Activated CD4-positive, alpha-beta T cell treated with anti-CD3 and anti-CD28 coated beads, Interleukin-2, amount 10 ng/mL, durations not matched to agents 7 days and 5 days (primary cell): Measurements from ENCODE around the gene S100A16. TPM values are rescaled to one million over a fixed set of nuclear protein-coding genes. Genes with fewer than 3 reads are reported as not detected.
"Not testable (repeated sequence)": the region's sequence is repeated elsewhere in the genome, so short reads cannot be mapped to it uniquely, and the experiment has no call there.

ENCODE experiments used
- CTCF ChIA-PET: fragments of 350-600 bp; sonication (Branson Sonifier 250); formaldehyde crosslinking; loops from one replicate; lab custom pipeline; 2021; ENCODE audit warnings: antibody characterized with exemption; lab: Charles Lee
- POLR2A ChIA-PET: fragments of 350-600 bp; sonication (Branson Sonifier 250); formaldehyde crosslinking; loops from one replicate; lab custom pipeline; 2021; ENCODE audit warnings: antibody characterized with exemption; lab: Charles Lee
- DNase-seq: peaks from one replicate; pipeline ENCODE4 v3.0.0-alpha.2; 2020
- H3K27ac Mint-ChIP-seq: one replicate; pipeline ENCODE4 v1.8.0; 2021; ENCODE audit warnings: mild to moderate bottlenecking, moderate library complexity, mixed read lengths
- H3K27me3 Mint-ChIP-seq: one replicate; pipeline ENCODE4 v1.8.0; 2021; ENCODE audit warnings: mixed read lengths
- H3K36me3 Mint-ChIP-seq: one replicate; pipeline ENCODE4 v1.8.0; 2021; ENCODE audit warnings: low read depth, mixed read lengths
- H3K4me1 Mint-ChIP-seq: one replicate; pipeline ENCODE4 v1.8.0; 2021; ENCODE audit warnings: mixed read lengths
- H3K4me3 Mint-ChIP-seq: one replicate; pipeline ENCODE4 v1.8.0; 2021; ENCODE audit warnings: mild to moderate bottlenecking, moderate library complexity, mixed read lengths
- H3K9me3 Mint-ChIP-seq: one replicate; pipeline ENCODE4 v1.8.0; 2021; ENCODE audit warnings: mixed read lengths
- total RNA-seq, 2 experiments: library from RNA; stranded (reverse); gene quantifications; one replicate each; pipeline ENCODE4 v1.2.3, GENCODE V29; 2021

S100A16 gene
- total RNA-seq, 2 experiments from 2014 or later = not detected

DNA sequence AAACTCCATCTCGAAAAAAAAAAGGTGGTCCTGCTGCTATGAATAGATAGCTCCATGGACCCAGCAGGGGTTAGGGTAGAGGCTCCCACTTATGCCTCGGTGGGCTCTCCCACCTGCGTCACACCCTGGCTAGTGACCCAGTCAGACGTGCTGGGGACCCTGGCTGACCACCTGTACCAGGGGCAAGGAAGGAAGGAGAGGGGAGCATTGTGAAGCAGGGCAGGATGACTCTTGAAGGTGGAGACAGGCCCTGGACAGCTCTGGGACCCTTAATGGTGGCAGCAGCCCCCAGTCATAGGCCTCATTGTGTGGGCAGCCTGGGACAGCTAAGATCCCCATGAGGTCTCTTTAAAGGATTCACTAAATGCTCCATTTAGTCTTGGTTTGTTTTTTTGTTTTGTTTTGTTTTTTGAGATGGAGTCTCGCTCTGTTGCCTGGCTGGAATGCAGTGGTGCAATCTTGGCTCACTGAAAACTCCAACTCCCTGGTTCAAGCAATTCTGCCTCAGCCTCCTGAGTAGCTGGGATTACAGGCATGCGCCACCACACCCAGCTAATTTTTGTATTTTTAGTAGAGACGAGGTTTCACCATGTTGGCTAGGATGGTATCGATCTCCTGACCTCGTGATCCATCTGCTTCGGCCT lies 35.2 kb upstream of the S100A16 start:
- Mint-ChIP-seq H3K4me3 (no peak overlapping the region), H3K27me3 (no peaks in the 10 kb centered on the region), H3K36me3 (peaks cover 45% of the 10 kb centered on the region), H3K9me3 (no peaks in the 10 kb centered on the region), H3K27ac (peak overlapping the region; percentile 54), H3K4me1 (peaks cover 59% of the 10 kb centered on the region)
- DNase-seq = no peak
- ChIA-PET CTCF (interaction anchor here (0.7 to 2.3 kb wide), 6 partner anchors 8 to 139 kb away, joined by 3 to 6 read pairs (median 4); partner anchors contain the start of gene S100A13), POLR2A (interaction anchor here (0.6 to 1.9 kb wide), 2 partner anchors 14 to 257 kb away, joined by 3 to 7 read pairs; partner anchors contain the start of gene CHTOP)

DNA sequence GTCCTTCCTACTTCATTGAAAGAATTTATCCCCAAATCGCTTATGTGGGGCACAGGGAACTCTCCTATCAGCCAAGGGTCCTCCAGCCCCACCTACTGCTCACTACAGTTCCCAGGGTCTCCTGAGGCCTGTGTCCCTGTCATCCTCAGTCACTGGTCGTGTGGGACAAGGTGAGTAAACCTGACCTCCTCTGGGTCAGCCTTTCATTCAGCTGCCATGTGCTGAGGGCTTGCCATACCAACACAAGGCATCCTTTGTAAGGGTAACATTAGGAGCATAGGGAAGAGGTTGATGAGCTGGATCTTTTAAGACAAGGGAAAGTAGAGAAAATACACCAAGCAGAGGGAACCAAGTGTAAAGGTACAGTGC lies 34.4 kb upstream of the S100A16 start:
- H3K4me3 Mint-ChIP-seq = no peak overlapping the region
- H3K9me3 Mint-ChIP-seq = no peaks in the 10 kb centered on the region
- H3K27ac Mint-ChIP-seq = no peak overlapping the region
- ChIA-PET CTCF (interaction anchor here (1.0 to 2.3 kb wide), 2 partner anchors 9 to 12 kb away, joined by 3 to 6 read pairs; no protein-coding TSS in a partner anchor), POLR2A (interaction anchor here (0.6 to 1.9 kb wide), 2 partner anchors 14 to 258 kb away, joined by 3 to 7 read pairs; partner anchors contain the start of gene CHTOP)
- no peaks in the 10 kb centered on the region for H3K27me3 Mint-ChIP-seq
- peaks cover 59% of the 10 kb centered on the region for H3K4me1 Mint-ChIP-seq
- DNase-seq = no peak
- H3K36me3 Mint-ChIP-seq = peaks cover 52% of the 10 kb centered on the region

DNA sequence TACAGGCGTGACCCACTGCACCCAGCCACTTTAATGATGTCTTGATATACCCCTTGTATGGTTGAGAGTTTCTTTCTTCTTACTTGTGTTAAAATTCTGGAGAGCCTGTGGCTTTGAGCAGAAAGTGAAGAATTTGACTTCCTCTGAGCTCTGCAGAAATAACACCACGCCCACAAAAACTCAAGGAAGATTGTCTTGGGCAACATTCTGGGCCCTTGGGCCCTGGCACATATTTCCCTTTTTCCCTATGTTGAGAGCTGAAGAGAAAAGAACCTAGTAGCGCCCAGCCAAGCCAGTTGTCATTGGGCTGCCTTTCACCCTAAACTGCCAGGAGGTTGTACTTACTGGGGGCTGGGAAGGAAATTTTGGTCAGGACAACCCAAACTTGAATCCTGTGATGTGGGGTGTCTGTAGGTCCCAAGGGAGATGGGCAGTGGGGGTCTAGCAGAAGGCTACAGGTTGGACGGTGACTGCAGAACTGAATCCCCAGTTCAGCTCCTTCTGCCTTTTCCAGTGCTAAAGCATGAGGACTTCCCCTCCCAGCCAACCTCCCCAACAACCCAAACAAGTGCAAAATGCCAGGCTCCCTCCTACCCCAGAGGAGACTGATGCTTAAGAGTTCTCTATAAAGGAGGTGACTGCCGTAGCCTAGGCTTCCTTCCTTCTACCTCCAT lies 33.9 kb upstream of the S100A16 start:
- peaks cover 61% of the 10 kb centered on the region for H3K4me1 Mint-ChIP-seq
- peaks cover 58% of the 10 kb centered on the region for H3K36me3 Mint-ChIP-seq
- no peak overlapping the region for H3K4me3 Mint-ChIP-seq
- H3K27ac Mint-ChIP-seq = peak overlapping the region; percentile 43
- no peak for DNase-seq
- ChIA-PET POLR2A (no interaction called here), CTCF (interaction anchor here (1.0 to 2.3 kb wide), 2 partner anchors 10 to 11 kb away, joined by 3 to 6 read pairs; no protein-coding TSS in a partner anchor)
- no peaks in the 10 kb centered on the region for H3K27me3 Mint-ChIP-seq
- no peaks in the 10 kb centered on the region for H3K9me3 Mint-ChIP-seq

DNA sequence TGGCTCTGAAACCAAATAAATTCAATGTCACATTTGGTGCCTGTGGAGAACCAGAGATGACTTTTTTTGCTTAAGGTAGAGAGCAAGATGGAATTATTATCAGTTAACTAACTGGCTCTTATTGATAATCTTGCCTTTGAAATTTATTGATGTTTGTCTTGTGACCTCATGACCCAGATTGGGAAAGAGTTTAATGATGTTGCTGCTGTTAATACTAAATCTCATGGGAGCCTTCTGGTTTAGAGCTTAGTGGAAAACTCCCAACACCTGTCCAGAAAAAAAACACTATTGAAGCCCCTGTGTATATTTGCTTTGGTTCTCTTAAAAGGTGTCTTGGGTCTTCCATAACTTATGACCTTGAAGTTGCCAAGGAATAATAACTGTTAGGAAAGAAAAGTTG lies 30.9 kb upstream of the S100A16 start:
- H3K4me3 Mint-ChIP-seq = no peak overlapping the region
- no peak for DNase-seq
- no peaks in the 10 kb centered on the region for H3K9me3 Mint-ChIP-seq
- H3K4me1 Mint-ChIP-seq = peaks cover 53% of the 10 kb centered on the region
- ChIA-PET CTCF (interaction anchor here (0.5 to 2.1 kb wide), 6 partner anchors 9 to 499 kb away, joined by 3 to 8 read pairs (median 4); partner anchors contain the start of genes CHTOP and S100A1), POLR2A (interaction anchor here (1.8 kb wide), 1 partner anchor 10 kb away, joined by 5 read pairs; the partner anchor contains the start of gene CHTOP)
- H3K27me3 Mint-ChIP-seq = no peaks in the 10 kb centered on the region
- no peak overlapping the region for H3K27ac Mint-ChIP-seq
- peaks cover 76% of the 10 kb centered on the region for H3K36me3 Mint-ChIP-seq

DNA sequence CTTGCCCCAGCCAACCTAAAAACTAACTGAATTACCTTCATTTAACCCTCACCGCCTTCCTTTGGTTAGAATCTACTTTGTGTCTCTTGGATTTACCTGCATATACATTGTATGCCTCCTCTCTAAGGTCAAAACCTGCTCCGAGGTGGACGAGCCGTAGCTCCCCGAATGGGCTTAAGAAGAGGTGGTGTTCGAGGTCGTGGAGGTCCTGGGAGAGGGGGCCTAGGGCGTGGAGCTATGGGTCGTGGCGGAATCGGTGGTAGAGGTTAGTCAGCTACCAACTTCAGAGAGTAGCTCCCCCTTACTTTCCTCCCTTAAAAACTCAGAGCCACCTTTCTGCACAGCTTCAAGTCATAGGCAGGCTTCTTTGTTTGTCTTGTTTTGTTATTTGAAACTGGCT lies 30.2 kb upstream of the S100A16 start:
- Mint-ChIP-seq H3K4me3 (no peak overlapping the region), H3K36me3 (peaks cover 82% of the 10 kb centered on the region), H3K4me1 (peaks cover 50% of the 10 kb centered on the region), H3K27ac (no peak overlapping the region), H3K27me3 (no peaks in the 10 kb centered on the region), H3K9me3 (no peaks in the 10 kb centered on the region)
- ChIA-PET POLR2A (interaction anchor here (1.8 kb wide), 1 partner anchor 9 kb away, joined by 5 read pairs; the partner anchor contains the start of gene CHTOP), CTCF (interaction anchor here (1.2 to 2.1 kb wide), 5 partner anchors 9 to 111 kb away, joined by 3 to 8 read pairs (median 5); partner anchors contain the start of genes CHTOP and S100A1)
- DNase-seq = no peak

DNA sequence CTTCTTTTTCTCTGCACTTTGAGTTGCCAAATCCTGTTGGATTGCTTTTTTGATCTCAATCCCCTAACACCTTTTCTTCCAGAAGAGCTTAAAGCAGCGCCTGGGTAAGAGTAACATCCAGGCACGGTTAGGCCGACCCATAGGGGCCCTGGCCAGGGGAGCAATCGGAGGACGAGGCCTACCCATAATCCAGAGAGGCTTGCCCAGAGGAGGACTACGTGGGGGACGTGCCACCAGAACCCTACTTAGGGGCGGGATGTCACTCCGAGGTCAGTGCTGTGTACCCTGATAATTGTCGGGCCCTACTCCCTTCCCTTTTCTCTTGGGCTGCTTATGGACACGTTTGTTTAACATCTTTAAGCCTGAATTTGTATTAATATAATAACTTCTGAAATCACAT lies 29.2 kb upstream of the S100A16 start:
- no peak overlapping the region for H3K27ac Mint-ChIP-seq
- H3K4me1 Mint-ChIP-seq = peaks cover 49% of the 10 kb centered on the region
- POLR2A ChIA-PET = no interaction called here
- peaks cover 83% of the 10 kb centered on the region for H3K36me3 Mint-ChIP-seq
- CTCF ChIA-PET = interaction anchor here (1.1 kb wide), 1 partner anchor 131 kb away, joined by 6 read pairs; no protein-coding TSS in a partner anchor
- H3K27me3 Mint-ChIP-seq = no peaks in the 10 kb centered on the region
- DNase-seq = no peak
- H3K9me3 Mint-ChIP-seq = no peaks in the 10 kb centered on the region
- no peak overlapping the region for H3K4me3 Mint-ChIP-seq

DNA sequence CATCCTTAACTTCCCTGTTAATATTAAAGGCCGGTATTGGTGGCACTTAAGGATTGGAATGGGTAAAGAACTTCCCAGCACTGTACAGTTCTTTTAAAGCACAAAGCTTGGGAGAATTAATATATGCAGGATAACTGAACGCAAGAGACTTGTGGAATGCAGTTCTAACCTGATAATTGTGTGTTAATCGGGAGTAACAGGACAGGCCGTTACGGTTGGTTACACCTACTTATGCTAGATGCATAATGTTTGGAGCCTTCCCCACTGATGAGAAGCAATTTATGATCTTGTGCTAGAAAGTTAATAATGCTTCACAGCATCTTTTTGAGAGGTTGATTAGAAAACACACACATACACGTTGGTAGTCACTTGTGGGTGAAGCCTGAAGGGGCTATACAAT lies 27.9 kb upstream of the S100A16 start:
- ChIA-PET POLR2A (no interaction called here), CTCF (interaction anchor here (1.1 to 2.7 kb wide), 2 partner anchors 11 to 130 kb away, joined by 6 to 7 read pairs; no protein-coding TSS in a partner anchor)
- Mint-ChIP-seq H3K36me3 (peaks cover 83% of the 10 kb centered on the region), H3K4me1 (peaks cover 48% of the 10 kb centered on the region), H3K27ac (no peak overlapping the region), H3K4me3 (no peak overlapping the region), H3K9me3 (no peaks in the 10 kb centered on the region), H3K27me3 (no peaks in the 10 kb centered on the region)
- no peak for DNase-seq

DNA sequence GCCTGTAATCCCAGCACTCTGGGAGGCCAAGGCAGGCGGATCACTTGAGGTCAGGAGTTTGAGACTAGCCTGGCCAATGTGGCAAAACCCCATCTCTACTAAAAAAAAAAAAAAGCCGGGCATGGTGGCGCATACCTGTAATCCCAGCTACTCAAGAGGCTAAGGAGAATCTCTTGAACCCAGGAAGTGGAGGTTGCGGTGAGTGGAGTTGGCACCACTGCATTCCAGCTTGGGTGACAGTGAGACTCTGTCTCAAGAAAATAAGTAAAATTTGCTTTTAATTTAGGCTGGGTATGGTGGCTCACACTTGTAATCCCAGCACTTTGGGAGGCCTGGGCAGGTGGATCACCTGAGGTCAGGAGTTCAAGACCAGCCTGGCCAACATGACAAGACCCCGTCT lies 27.3 kb upstream of the S100A16 start:
- H3K4me3 Mint-ChIP-seq, H3K27ac Mint-ChIP-seq, H3K9me3 Mint-ChIP-seq, DNase-seq, H3K27me3 Mint-ChIP-seq, POLR2A ChIA-PET: not testable (repeated sequence)
- Mint-ChIP-seq H3K4me1 (peaks cover 45% of the 10 kb centered on the region), H3K36me3 (peaks cover 79% of the 10 kb centered on the region)
- CTCF ChIA-PET = interaction anchor here (0.6 to 2.7 kb wide), 3 partner anchors 12 to 37 kb away, joined by 3 to 7 read pairs (median 5); partner anchors contain the start of gene S100A13

DNA sequence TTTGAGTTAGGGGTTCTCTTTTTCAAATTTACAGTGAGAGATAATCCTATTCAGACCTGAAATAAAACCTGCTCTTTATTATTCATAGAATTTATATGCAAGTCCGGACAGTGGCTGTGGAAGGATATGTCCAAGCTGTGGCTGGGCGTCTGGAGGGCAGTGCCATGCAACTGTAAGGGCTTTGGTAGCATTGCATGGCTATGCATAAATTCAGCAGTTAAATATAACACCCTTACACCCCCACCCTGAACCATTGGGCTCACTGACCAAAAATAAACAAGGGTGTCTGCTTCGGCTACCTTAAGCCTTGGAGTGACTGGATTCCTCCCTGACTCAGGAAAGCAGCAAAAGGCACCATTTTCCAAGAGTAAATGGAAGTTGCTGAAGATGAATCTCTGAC lies 26.3 kb upstream of the S100A16 start:
- Mint-ChIP-seq H3K27me3 (no peaks in the 10 kb centered on the region), H3K27ac (no peak overlapping the region), H3K4me1 (peaks cover 41% of the 10 kb centered on the region), H3K36me3 (peaks cover 76% of the 10 kb centered on the region), H3K4me3 (no peak overlapping the region), H3K9me3 (no peaks in the 10 kb centered on the region)
- CTCF ChIA-PET = interaction anchor here (1.5 to 2.7 kb wide), 2 partner anchors 12 to 13 kb away, joined by 5 to 7 read pairs; partner anchors contain the start of gene S100A13
- no peak for DNase-seq
- POLR2A ChIA-PET = no interaction called here

DNA sequence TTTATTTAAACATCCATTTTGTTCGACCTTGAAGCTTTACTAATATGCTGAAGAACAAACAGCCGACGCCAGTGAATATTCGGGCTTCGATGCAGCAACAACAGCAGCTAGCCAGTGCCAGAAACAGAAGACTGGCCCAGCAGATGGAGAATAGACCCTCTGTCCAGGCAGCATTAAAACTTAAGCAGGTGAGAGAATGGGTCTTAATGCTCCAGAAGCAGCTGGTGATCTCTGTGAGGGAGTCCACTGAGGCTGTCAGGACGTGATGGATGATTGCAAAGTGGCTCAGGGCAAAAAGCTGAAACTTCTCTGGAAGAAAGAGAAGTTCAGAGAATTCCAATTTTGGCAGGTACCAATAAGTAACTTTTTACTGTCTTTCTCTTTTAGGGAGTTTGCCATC lies 25.3 kb upstream of the S100A16 start:
- Mint-ChIP-seq H3K4me3 (no peak overlapping the region), H3K27ac (no peak overlapping the region), H3K36me3 (peaks cover 66% of the 10 kb centered on the region), H3K4me1 (peaks cover 39% of the 10 kb centered on the region), H3K27me3 (no peaks in the 10 kb centered on the region), H3K9me3 (no peaks in the 10 kb centered on the region)
- DNase-seq = no peak
- CTCF ChIA-PET = interaction anchor here (1.1 to 2.7 kb wide), 3 partner anchors 11 to 105 kb away, joined by 3 to 7 read pairs (median 3); partner anchors contain the start of gene S100A13
- POLR2A ChIA-PET = interaction anchor here (0.6 kb wide), 1 partner anchor 123 kb away, joined by 3 read pairs; no protein-coding TSS in a partner anchor

DNA sequence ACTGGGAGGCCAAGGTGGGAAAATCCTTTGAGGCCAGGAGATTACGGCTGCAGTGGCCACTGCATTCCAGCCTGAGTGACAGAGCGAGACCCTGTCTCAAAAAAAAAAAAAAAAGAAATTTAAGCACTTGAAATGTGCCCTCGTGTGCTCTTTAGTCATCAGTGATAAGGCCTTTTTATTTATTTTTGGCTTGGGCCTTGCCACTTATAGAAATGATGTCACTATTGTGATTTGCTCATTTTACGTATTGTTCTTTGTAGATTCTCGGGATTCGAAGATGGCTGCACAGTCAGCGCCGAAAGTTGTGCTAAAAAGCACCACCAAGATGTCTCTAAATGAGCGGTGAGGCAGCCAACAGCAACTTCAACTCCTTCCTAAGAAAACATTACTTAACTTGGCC lies 23.4 kb upstream of the S100A16 start:
- H3K27me3 Mint-ChIP-seq = no peaks in the 10 kb centered on the region
- H3K4me1 Mint-ChIP-seq = peaks cover 46% of the 10 kb centered on the region
- DNase-seq = no peak
- H3K27ac Mint-ChIP-seq = no peak overlapping the region
- H3K36me3 Mint-ChIP-seq = peaks cover 48% of the 10 kb centered on the region
- ChIA-PET POLR2A (no interaction called here), CTCF (interaction anchor here (0.9 kb wide), 1 partner anchor 15 kb away, joined by 3 read pairs; no protein-coding TSS in a partner anchor)
- H3K9me3 Mint-ChIP-seq = no peaks in the 10 kb centered on the region
- peak overlapping the region; percentile 92 for H3K4me3 Mint-ChIP-seq

DNA sequence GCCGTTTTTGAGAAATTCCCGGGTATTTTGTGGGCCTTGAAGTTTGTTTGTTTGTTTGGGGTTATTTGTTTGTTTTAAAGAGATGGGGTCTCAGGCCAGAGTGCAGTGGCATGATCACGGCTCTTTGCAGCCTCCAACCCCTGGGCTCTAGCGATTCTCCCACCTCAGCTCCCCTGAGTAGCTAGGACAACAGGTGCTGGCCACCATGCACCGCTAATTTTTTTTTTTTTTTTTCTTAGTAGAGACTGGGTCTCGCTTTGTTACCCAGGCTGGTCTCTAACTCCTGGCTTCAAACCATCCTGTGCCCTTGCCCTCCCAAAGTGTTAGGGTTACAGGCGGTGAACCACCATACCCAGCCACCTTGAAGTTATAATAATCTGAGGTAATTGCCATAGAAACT lies 22.9 kb upstream of the S100A16 start:
- CTCF ChIA-PET = interaction anchor here (0.9 to 1.4 kb wide), 3 partner anchors 12 to 36 kb away, joined by 3 to 6 read pairs (median 3); no protein-coding TSS in a partner anchor
- POLR2A ChIA-PET = no interaction called here

More for the DNA sequence above, 22.9 kb upstream of the S100A16 start:
- Mint-ChIP-seq H3K36me3 (peaks cover 44% of the 10 kb centered on the region), H3K9me3 (no peaks in the 10 kb centered on the region), H3K27me3 (no peaks in the 10 kb centered on the region), H3K4me3 (peak overlapping the region; percentile 92), H3K4me1 (peaks cover 43% of the 10 kb centered on the region), H3K27ac (no peak overlapping the region)
- DNase-seq = no peak
